ENCODE results near the gene ABHD10.

The ABHD10 gene

GRCh38 chr3:111967068-111967467 is 11.8 kb upstream of the ABHD10 start:
- no peak for DNase-seq

DNA sequence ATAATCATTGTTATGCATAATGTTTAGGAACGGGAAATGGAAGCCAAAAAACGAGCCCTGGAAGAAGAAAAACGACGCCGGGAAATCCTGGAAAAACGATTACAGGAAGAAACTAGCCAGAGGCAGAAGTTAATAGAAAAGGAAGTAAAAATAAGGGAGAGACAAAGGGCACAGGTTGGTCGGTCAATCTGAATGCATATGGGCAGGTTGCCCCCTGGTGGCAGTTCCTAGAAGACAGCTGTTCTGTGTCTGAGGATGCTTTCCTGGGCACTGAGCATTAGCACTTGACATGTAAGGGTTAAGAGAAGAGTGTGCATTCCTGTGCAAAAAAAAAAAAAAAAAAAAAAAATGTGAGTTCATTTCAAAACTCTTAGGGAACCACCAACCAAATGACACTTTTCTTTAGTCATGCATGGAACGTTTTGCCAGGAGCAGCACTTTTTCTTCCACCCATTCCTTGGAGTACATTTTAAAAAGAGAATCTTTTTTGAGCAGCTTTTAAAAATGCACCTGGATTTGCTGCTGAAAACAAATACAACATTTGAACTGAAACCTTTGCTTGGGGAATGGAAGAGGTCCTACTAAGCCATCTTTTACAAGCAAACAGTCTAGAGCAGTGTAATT is 11.1 kb upstream of the ABHD10 start:
- peak; percentile 62 for DNase-seq

- DNase-seq = no peak
These were observed 10.3 kb upstream of the ABHD10 start for GRCh38 chr3:111968319-111969054.

DNA sequence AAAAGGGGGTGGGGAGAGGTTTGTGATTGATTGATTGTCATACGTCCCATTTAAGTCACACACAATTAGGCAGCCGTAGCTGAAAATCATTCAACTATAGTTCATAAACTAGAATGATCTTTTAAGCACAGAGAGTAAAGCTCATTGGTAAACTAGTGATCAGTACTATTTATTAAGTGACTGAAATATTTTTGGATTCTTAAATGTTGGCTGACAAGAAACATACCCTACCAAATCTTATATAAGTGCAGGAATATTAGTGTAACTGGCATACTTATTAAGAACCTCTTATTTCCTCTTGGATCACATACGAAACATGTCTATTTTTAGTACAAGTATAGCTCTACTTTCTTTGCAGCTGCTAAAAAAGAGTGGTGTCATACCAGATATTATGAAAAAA is 8.4 kb upstream of the ABHD10 start:
- DNase-seq = no peak

- DNase-seq = no peak
These were observed 7.2 kb upstream of the ABHD10 start for GRCh38 chr3:111971533-111972130.

- no peak for DNase-seq
These were observed 5.9 kb upstream of the ABHD10 start for GRCh38 chr3:111972891-111973290.

GRCh38 chr3:111975131-111975530 is 3.7 kb upstream of the ABHD10 start:
- DNase-seq = no peak

DNA sequence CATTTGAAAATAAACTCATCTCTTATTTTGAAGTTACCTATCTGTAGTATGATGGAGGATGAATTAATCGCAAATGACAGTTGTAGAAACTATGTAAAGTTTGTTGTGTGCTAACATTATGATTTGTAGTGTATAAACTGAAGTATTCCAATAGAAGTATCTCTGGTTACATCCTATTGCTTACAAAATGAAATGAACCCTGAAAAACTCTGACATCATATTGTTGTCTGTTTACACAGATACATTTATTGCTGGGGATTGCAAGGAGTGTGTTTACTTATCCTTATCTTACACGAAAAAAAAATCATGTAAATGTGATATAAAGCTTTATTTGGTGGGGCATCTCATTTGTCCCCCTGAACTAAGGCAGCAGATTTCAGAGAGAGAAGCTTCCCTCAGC is 2.6 kb upstream of the ABHD10 start:
- DNase-seq = no peak

GRCh38 chr3:111979434-111980038 is 710 bp downstream of the ABHD10 start:
- DNase-seq = no peak

GRCh38 chr3:111980716-111981456 is 2.1 kb downstream of the ABHD10 start:
- no peak for DNase-seq

- no peak for DNase-seq
These were observed 2.6 kb downstream of the ABHD10 start for GRCh38 chr3:111981457-111981763.

DNA sequence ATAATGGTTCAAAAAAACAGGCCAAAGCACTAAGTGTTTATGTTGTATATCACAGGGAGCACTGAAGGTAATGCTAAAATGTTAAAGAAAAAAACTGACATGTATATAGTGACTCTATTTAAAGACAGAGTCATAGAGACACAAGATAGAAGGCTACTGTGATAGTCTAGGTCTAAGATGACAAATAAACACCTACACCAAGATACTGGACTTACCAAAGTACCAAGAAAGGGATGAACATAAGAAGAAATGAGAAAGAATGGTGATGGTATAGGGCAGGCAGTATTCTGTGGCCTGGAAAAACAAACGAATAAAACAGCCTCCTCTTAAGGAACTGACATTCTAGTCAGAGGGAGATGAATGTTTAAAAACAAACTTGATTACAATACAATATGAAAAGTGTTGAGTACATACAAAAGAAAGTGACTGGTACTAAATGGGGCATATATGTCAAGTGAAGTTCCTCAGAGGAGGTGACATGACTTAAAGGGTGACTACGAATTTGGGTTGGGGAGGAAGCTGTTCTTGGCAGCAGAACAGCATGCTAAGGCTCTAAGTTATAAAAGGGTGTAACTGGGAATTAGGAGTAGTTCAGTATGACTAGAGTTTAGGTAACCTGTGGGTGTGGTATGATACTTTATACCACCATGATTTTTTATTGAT is 5.9 kb downstream of the ABHD10 start:
- DNase-seq = no peak

GRCh38 chr3:111986800-111987199 is 8.0 kb downstream of the ABHD10 start:
- DNase-seq = no peak

DNA sequence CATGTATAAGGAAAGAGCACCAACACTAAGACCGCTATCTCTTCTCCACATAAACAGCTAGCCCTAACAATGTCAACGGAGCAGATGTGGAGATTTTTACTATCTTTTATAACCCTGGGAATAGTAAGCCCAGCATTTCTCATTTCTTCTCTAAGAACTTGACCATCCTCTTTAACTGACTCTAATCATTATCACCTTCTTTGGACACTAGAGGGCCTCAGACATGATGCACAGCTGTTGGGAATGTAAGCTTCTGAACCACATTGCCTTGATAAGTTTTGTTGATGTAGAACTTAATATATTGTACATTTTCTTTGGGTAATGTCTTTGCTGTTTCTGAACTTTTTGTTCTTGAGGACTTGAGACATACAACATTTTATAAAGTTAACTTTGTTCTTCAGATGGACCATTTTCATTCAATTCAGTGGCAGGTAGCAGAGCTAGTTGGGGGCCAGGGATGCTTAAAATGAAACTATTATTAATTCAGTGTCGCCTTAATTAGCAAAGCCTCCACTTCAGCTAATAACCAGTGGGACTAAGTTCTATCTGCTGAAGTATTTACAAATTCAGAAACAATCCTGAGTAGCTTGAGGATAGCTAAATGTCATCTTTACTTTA is 10.3 kb downstream of the ABHD10 start:
- peak; percentile 47 for DNase-seq

DNA sequence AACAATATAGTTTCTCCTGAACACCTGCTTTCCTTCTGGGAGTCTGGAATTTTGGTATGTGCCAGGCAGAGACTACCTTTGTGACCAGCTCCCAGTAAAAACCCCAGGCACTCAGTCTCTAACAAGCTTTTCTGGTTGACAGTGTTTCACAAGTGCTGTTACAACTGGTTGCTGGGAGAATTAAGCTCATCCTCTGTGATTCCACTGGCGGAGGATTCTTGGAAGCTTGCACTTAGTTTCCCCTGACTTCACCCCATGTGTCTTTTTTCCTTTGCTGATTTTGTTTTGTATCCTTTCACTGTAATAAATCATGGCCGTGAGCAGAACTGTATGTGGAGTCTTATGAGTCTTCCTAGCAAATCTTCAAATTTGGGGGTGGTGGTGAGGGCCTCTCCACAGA is 14.2 kb downstream of the ABHD10 start:
- DNase-seq = no peak

- DNase-seq = peak; percentile 40
These were observed 20.0 kb downstream of the ABHD10 start, which contains the start of gene TAGLN3 for GRCh38 chr3:111998636-111999483. Gene TAGLN3, plus strand, starts transcription at chr3:111998922. Its CDS starts 501 bp downstream, at chr3:111999423.

- peak; percentile 37 for DNase-seq
These were observed 20.9 kb downstream of the ABHD10 start for GRCh38 chr3:111999484-112000324.

DNA sequence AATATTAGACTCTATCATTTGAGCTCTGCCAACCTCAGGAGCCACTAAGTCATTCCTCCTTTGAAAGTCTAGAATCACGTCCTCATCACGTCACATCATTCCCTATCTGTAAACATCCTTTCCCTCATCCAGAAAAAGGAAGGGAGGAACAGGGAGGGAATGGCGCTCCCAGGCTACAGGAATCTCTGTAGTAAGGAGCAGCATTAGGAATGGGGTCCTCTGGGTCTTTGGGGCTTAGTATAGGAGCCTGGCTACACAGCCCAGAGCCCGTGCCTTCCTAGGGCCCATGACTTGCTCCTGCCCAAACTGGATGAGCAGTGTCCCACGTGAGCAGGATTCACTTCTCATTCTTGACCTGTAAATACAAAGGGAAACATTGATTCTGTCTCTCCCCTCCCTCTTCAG is 21.5 kb downstream of the ABHD10 start:
- DNase-seq = no peak

DNA sequence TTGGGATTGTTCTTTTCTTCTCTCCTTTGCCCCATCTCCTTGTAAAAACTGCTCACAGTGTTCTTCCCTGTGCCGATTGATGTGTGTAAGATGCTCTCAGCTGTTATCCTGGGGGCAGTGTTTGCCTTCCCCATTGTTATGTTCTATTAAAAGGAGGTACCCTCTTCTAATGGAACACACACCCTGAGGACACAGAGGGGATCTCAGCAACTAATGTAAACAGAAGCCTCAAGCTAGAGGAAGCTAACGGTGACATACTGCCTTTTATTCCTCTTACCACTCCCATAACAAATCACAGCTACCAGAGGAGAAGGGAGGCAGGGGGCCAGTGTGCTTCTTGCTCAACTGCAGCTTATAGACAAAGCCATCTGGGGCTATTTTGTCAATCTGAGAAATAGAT is 22.1 kb downstream of the ABHD10 start:
- DNase-seq = no peak

DNA sequence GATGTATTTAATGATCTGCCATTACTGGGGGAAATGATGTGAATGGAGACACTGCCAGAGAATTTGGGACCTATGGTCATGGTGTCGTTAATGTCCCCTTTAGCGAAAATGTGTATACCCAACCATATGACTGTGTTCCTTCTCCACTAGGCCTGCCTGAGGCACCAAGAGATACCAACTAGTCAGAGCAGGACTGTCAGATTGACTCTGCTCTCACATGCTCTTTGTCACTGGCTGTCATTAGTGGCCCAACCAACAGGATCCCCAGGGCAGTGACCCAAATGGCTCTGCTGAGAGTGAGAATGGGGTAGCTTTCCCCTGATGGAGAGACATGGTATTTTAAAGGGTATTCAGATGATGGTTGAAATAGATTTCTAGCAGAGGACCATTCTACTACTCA is 22.7 kb downstream of the ABHD10 start:
- DNase-seq = no peak

Data from NCI-H2107 (cell line).